Measurements from ENCODE around the gene IQSEC1. TPM values are rescaled to one million over a fixed set of nuclear protein-coding genes. Genes with fewer than 3 reads are reported as not detected.

The IQSEC1 gene
- total RNA-seq, 4 donors from 2014 or later: 24.0 to 43.0 (median 31.8) TPM

- no peak for DNase-seq
- H3K36me3 ChIP-seq: no peaks in the 10 kb centered on the region
- in situ Hi-C loops (cut with MboI; ENCODE audit: low pct_ligation_motif_present in 1 of 4, low pct_unique_long_range_greater_than_20kb in 1 of 4, low sequenced_read_pairs in 3 of 4) (loop anchor here in 3 of 4 donors (25.0 kb wide), 2 partner anchors 363 to 538 kb away; no protein-coding TSS in a partner anchor), intact Hi-C loops (cut with DNase I; ENCODE audit: low total_unique reads) (loop anchor here (10.0 kb wide), 1 partner anchor 355 kb away; no protein-coding TSS in a partner anchor)
- no peaks in the 10 kb centered on the region for H3K27me3 ChIP-seq
- H3K9me3 ChIP-seq: no peaks in the 10 kb centered on the region
- WGBS, 2 donors (ENCODE audit: low coverage in 1 of 2): 94% methylated on average over 10 of the region's 10 CpGs; no CpG with 5 or more reads in 1 of the 2 donors
- no peak for TF ChIP-seq POLR2AphosphoS5 (IDR thresholded peaks at IDR 0.05)
- no peak for TF ChIP-seq POLR2A (IDR thresholded peaks at IDR 0.05)
- no peak for TF ChIP-seq EP300 (IDR thresholded peaks at IDR 0.05; ENCODE audit: low read depth)
- no peak for TF ChIP-seq CTCF (IDR thresholded peaks at IDR 0.05)
- no peaks in the 10 kb centered on the region for H3K4me1 ChIP-seq
- H3K4me3 ChIP-seq: no peak overlapping the region
- no peak overlapping the region for H3K27ac ChIP-seq
These were observed 26.5 kb upstream of the IQSEC1 start for GRCh38 chr3:13099707-13100106.

- in situ Hi-C loops (cut with MboI; ENCODE audit: low pct_ligation_motif_present in 1 of 4, low pct_unique_long_range_greater_than_20kb in 1 of 4, low sequenced_read_pairs in 3 of 4): loop anchor here in 3 of 4 donors (25.0 kb wide), 2 partner anchors 364 to 539 kb away; no protein-coding TSS in a partner anchor
These were observed 25.2 kb upstream of the IQSEC1 start for GRCh38 chr3:13098192-13098988.

GRCh38 chr3:13096356-13096755 lies 23.1 kb upstream of the IQSEC1 start:
- in situ Hi-C loops (cut with MboI; ENCODE audit: low pct_ligation_motif_present in 1 of 4, low pct_unique_long_range_greater_than_20kb in 1 of 4, low sequenced_read_pairs in 3 of 4): loop anchor here in 3 of 4 donors (25.0 kb wide), 2 partner anchors 366 to 541 kb away; no protein-coding TSS in a partner anchor
- H3K36me3 ChIP-seq: no peaks in the 10 kb centered on the region
- peaks cover 0 to 6% (median 0%) of the 10 kb centered on the region in 4 donors for H3K4me1 ChIP-seq
- H3K27me3 ChIP-seq: no peaks in the 10 kb centered on the region
- intact Hi-C loops (cut with DNase I; ENCODE audit: low total_unique reads): loop anchor here (10.0 kb wide), 1 partner anchor 358 kb away; no protein-coding TSS in a partner anchor
- TF ChIP-seq CTCF (IDR thresholded peaks at IDR 0.05) (no peak), POLR2AphosphoS5 (IDR thresholded peaks at IDR 0.05) (no peak), POLR2A (IDR thresholded peaks at IDR 0.05) (no peak), EP300 (IDR thresholded peaks at IDR 0.05; ENCODE audit: low read depth) (no peak)
- H3K4me3 ChIP-seq: no peak overlapping the region
- no peak for DNase-seq
- H3K9me3 ChIP-seq: no peaks in the 10 kb centered on the region
- 90% methylated on average over 8 of the region's 8 CpGs; no CpG with 5 or more reads in 1 of the 2 donors for WGBS, 2 donors (ENCODE audit: low coverage in 1 of 2)
- H3K27ac ChIP-seq: no peak overlapping the region

More at GRCh38 chr3:13098192-13098988, 25.2 kb upstream of the IQSEC1 start:
- H3K4me3 ChIP-seq: no peak overlapping the region
- WGBS, 2 donors (ENCODE audit: low coverage in 1 of 2): 88 to 95% methylated on average over 6 to 9 of the region's 9 CpGs
- H3K9me3 ChIP-seq: no peaks in the 10 kb centered on the region
- no peaks in the 10 kb centered on the region for H3K4me1 ChIP-seq
- H3K27ac ChIP-seq: no peak overlapping the region
- TF ChIP-seq POLR2A (IDR thresholded peaks at IDR 0.05) (no peak), CTCF (IDR thresholded peaks at IDR 0.05) (no peak), POLR2AphosphoS5 (IDR thresholded peaks at IDR 0.05) (no peak), EP300 (IDR thresholded peaks at IDR 0.05; ENCODE audit: low read depth) (no peak)
- no peaks in the 10 kb centered on the region for H3K27me3 ChIP-seq
- DNase-seq: no peak
- intact Hi-C loops (cut with DNase I; ENCODE audit: low total_unique reads): loop anchor here (10.0 kb wide), 1 partner anchor 356 kb away; no protein-coding TSS in a partner anchor
- no peaks in the 10 kb centered on the region for H3K36me3 ChIP-seq

- Histone ChIP-seq H3K9me3 (no peaks in the 10 kb centered on the region), H3K27ac (no peak overlapping the region), H3K27me3 (no peaks in the 10 kb centered on the region), H3K4me1 (peaks cover 0 to 6% (median 0%) of the 10 kb centered on the region in 4 donors), H3K36me3 (no peaks in the 10 kb centered on the region), H3K4me3 (no peak overlapping the region)
- in situ Hi-C loops (cut with MboI; ENCODE audit: low pct_ligation_motif_present in 1 of 4, low pct_unique_long_range_greater_than_20kb in 1 of 4, low sequenced_read_pairs in 3 of 4): loop anchor here in 3 of 4 donors (25.0 kb wide), 2 partner anchors 367 to 542 kb away; no protein-coding TSS in a partner anchor
- TF ChIP-seq POLR2A (IDR thresholded peaks at IDR 0.05) (no peak), POLR2AphosphoS5 (IDR thresholded peaks at IDR 0.05) (no peak), EP300 (IDR thresholded peaks at IDR 0.05; ENCODE audit: low read depth) (no peak), CTCF (IDR thresholded peaks at IDR 0.05) (no peak)
- no peak for DNase-seq
- intact Hi-C loops (cut with DNase I; ENCODE audit: low total_unique reads): loop anchor here (10.0 kb wide), 1 partner anchor 359 kb away; no protein-coding TSS in a partner anchor
- 41% methylated on average over 19 of the region's 21 CpGs; no CpG with 5 or more reads in 1 of the 2 donors for WGBS, 2 donors (ENCODE audit: low coverage in 1 of 2)
These were observed 22.2 kb upstream of the IQSEC1 start for GRCh38 chr3:13095408-13095937.

All from transverse colon (tissue), 4 donors.